Activated CD8-positive, alpha-beta memory T cell treated with anti-CD3 and anti-CD28 coated beads, Interleukin-2, amount 50 U/mL, for 1 hour (primary cell): ENCODE data around the gene AMDHD1.

Experiments used
- DNase-seq: peaks from one replicate; pipeline ENCODE4 v3.0.0-alpha.2; 2020; ENCODE audit errors: extremely low read depth

AMDHD1 gene

GRCh38 chr12:95943330-95943842 is at the start of gene AMDHD1:
Gene AMDHD1, plus strand, starts transcription at chr12:95943331. Its CDS starts 68 bp downstream, at chr12:95943399.
- DNase-seq: no peak

- DNase-seq: no peak
Observed at GRCh38 chr12:95896846-95897245, 46.3 kb upstream of the AMDHD1 start.

GRCh38 chr12:95898081-95898480 is 45.0 kb upstream of the AMDHD1 start:
- DNase-seq: no peak

- DNase-seq: no peak
Observed at GRCh38 chr12:95908573-95908972, 34.6 kb upstream of the AMDHD1 start.

- no peak for DNase-seq
Observed at GRCh38 chr12:95909871-95910270, 33.3 kb upstream of the AMDHD1 start.

- no peak for DNase-seq
Observed at GRCh38 chr12:95918194-95918993, 24.7 kb upstream of the AMDHD1 start.

GRCh38 chr12:95919110-95919509 is 24.0 kb upstream of the AMDHD1 start:
- no peak for DNase-seq

- DNase-seq: no peak
Observed at GRCh38 chr12:95922231-95922630, 20.9 kb upstream of the AMDHD1 start.

- no peak for DNase-seq
Observed at GRCh38 chr12:95940514-95940913, 2.6 kb upstream of the AMDHD1 start.

GRCh38 chr12:95942101-95942523 is 1.0 kb upstream of the AMDHD1 start:
- DNase-seq: no peak

GRCh38 chr12:95942524-95943329 is 404 bp upstream of the AMDHD1 start, which contains the start of gene CCDC38:
Gene CCDC38, minus strand, starts transcription at chr12:95942614. Its CDS starts 6,105 bp downstream, at chr12:95936509.
- DNase-seq: peak; percentile 63

GRCh38 chr12:95944108-95944704 is 1.1 kb downstream of the AMDHD1 start:
- no peak for DNase-seq

- DNase-seq: no peak
Observed at GRCh38 chr12:95949477-95950206, 6.5 kb downstream of the AMDHD1 start.

- DNase-seq: no peak
Observed at GRCh38 chr12:95951515-95951914, 8.4 kb downstream of the AMDHD1 start.

GRCh38 chr12:95953000-95953399 is 9.9 kb downstream of the AMDHD1 start:
- no peak for DNase-seq

GRCh38 chr12:95955549-95956159 is 12.5 kb downstream of the AMDHD1 start:
- no peak for DNase-seq

GRCh38 chr12:95956557-95957145 is 13.5 kb downstream of the AMDHD1 start:
- no peak for DNase-seq

GRCh38 chr12:95959107-95959506 is 16.0 kb downstream of the AMDHD1 start:
- no peak for DNase-seq

- DNase-seq: no peak
Observed at GRCh38 chr12:95960241-95960640, 17.1 kb downstream of the AMDHD1 start.

- no peak for DNase-seq
Observed at GRCh38 chr12:95962222-95962621, 19.1 kb downstream of the AMDHD1 start.

- DNase-seq: no peak
Observed at GRCh38 chr12:95963096-95963495, 20.0 kb downstream of the AMDHD1 start.
